MG63 (cell line): ENCODE results near the gene CPT1B. TPM values are rescaled to one million over a fixed set of nuclear protein-coding genes. Genes with fewer than 3 reads are reported as not detected.

ENCODE experiments used
- DNase-seq: peaks from one replicate; pipeline ENCODE4 v3.0.0-alpha.2; 2020
- H3K27me3 ChIP-seq: fragments of 250-450 bp; sonication (Bioruptor Pico); 2 replicates; pipeline ENCODE4 v1.5.1; 2020; ENCODE audit warnings: mild to moderate bottlenecking, moderate library complexity
- H3K36me3 ChIP-seq: fragments of 250-450 bp; sonication (Bioruptor Pico); 2 replicates; pipeline ENCODE4 v1.5.1; 2020; ENCODE audit warnings: mild to moderate bottlenecking, moderate library complexity
- H3K4me3 ChIP-seq: fragments of 250-450 bp; sonication (Bioruptor Pico); 2 replicates; pipeline ENCODE4 v1.5.1; 2020; ENCODE audit warnings: mild to moderate bottlenecking, moderate library complexity
- H3K9me3 ChIP-seq: fragments of 250-450 bp; sonication (Bioruptor Pico); 2 replicates; pipeline ENCODE4 v1.5.1; 2020; ENCODE audit warnings: mild to moderate bottlenecking, moderate library complexity
- total RNA-seq: library from RNA; depleted of rRNA; stranded (reverse); fragments of >200 nt; shearing (Covaris generic); gene quantifications from 2 replicates; pipeline ENCODE4 v1.2.3, GENCODE V29; 2014; ENCODE audit warnings: low replicate concordance

The CPT1B gene
- total RNA-seq, 1 experiment from 2014 or later: 4.4 TPM

DNA sequence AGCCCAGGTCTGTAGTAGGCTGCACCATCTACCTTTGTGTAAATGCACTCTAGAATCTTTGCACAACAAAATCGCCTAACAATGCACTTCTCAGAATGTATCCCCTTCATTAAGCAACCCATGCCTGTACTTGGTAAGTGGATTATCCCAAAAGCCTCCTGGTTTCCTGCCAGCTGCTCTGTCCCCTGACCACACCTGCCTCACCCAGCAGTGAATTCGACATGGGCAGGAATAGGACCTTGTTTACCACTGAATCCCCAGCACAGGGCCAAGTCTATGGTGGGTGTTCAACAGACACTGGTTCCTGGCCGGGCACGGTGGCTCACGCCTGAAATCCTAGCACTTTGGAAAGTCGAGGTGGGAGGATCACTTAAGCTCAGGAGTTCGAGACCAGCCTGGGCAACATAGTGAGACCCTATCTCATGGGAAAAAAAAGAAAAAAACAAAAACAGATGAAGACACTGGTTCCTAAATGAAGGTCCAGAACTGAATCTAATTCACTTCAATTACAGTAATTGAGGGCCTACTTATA is 10.4 kb downstream of the CPT1B start:
- no peak for DNase-seq
- Histone ChIP-seq H3K4me3 (no peak overlapping the region), H3K36me3 (no peaks in the 10 kb centered on the region), H3K9me3 (no peaks in the 10 kb centered on the region), H3K27me3 (no peaks in the 10 kb centered on the region)

DNA sequence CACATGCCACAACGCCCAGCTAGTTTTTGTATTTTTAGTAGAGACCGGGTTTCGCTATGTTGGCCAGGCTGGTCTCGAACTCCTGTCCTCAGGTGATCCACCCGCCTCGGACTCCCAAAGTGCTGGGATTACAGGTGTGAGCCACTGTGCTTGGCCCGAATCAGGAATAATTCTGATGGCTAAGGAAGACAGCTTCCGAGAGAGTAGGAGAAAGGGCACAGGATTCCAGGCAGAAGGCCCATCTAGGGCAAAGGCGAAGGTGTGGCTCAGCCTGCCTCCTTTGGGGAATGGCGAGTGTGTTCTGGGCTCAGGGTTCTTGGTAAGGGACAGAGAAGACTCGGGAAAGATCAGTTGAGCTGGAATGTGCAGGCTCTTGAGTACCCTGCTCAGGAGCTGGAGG is 13.9 kb downstream of the CPT1B start:
- Histone ChIP-seq H3K36me3 (no peaks in the 10 kb centered on the region), H3K4me3 (no peak overlapping the region), H3K27me3 (no peaks in the 10 kb centered on the region), H3K9me3 (no peaks in the 10 kb centered on the region)
- DNase-seq: no peak

- Histone ChIP-seq H3K9me3 (no peaks in the 10 kb centered on the region), H3K36me3 (no peaks in the 10 kb centered on the region)
These were observed 14.6 kb downstream of the CPT1B start for GRCh38 chr22:50563413-50564160.

GRCh38 chr22:50562523-50563412 is 15.5 kb downstream of the CPT1B start, which contains the start of gene SYCE3:
Gene SYCE3, minus strand, starts transcription at chr22:50562919. Its CDS starts 6,514 bp downstream, at chr22:50556405.
- peak within 1 kb of the TSS; percentile 59 for H3K4me3 ChIP-seq
- peak; percentile 91 for DNase-seq
- no peaks in the 10 kb centered on the region for H3K9me3 ChIP-seq

More at GRCh38 chr22:50563413-50564160, 14.6 kb downstream of the CPT1B start:
- Histone ChIP-seq H3K4me3 (peak overlapping the region; percentile 59), H3K27me3 (no peaks in the 10 kb centered on the region)
- no peak for DNase-seq

GRCh38 chr22:50561401-50562358 is 16.5 kb downstream of the CPT1B start:
- no peaks in the 10 kb centered on the region for H3K27me3 ChIP-seq
- H3K4me3 ChIP-seq: no peak overlapping the region
- no peaks in the 10 kb centered on the region for H3K36me3 ChIP-seq
- no peaks in the 10 kb centered on the region for H3K9me3 ChIP-seq
- no peak for DNase-seq

More at GRCh38 chr22:50562523-50563412, 15.5 kb downstream of the CPT1B start, which contains the start of gene SYCE3:
- H3K27me3 ChIP-seq: no peaks in the 10 kb centered on the region
- no peaks in the 10 kb centered on the region for H3K36me3 ChIP-seq

DNA sequence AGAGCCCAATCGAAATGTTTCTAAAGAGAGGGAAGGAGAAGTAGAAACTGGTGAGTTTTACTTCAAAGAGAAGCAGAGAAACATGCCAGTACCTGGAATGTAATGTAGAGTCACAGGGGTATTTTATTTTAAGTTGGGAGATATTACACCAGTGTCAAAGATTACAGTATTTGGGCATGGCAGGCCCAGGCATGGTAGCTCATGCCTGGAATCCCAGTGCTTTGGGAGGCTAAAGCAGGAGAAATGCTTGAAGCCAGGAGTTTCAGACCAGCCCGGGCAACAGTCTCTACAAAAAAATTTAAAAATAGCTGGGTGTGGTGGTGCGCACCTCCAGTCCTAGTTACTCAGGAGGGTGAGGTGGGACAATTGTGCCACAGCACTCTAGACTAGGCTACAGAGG is 18.2 kb downstream of the CPT1B start:
- Histone ChIP-seq H3K4me3 (no peak overlapping the region), H3K27me3 (no peaks in the 10 kb centered on the region), H3K36me3 (no peaks in the 10 kb centered on the region), H3K9me3 (no peaks in the 10 kb centered on the region)
- DNase-seq: no peak

- no peaks in the 10 kb centered on the region for H3K36me3 ChIP-seq
- DNase-seq: no peak
- no peaks in the 10 kb centered on the region for H3K27me3 ChIP-seq
- no peaks in the 10 kb centered on the region for H3K9me3 ChIP-seq
- H3K4me3 ChIP-seq: no peak overlapping the region
These were observed 21.5 kb downstream of the CPT1B start for GRCh38 chr22:50556703-50557102.

- Histone ChIP-seq H3K9me3 (no peaks in the 10 kb centered on the region), H3K36me3 (no peaks in the 10 kb centered on the region), H3K4me3 (no peak overlapping the region), H3K27me3 (no peaks in the 10 kb centered on the region)
- DNase-seq: no peak
These were observed 24.9 kb downstream of the CPT1B start for GRCh38 chr22:50553310-50553709.

- no peaks in the 10 kb centered on the region for H3K9me3 ChIP-seq
- H3K4me3 ChIP-seq: no peak overlapping the region
- no peaks in the 10 kb centered on the region for H3K36me3 ChIP-seq
- DNase-seq: no peak
- no peaks in the 10 kb centered on the region for H3K27me3 ChIP-seq
These were observed 27.0 kb downstream of the CPT1B start for GRCh38 chr22:50551160-50551752.

GRCh38 chr22:50550395-50550794 is 27.8 kb downstream of the CPT1B start:
- no peak for DNase-seq
- no peaks in the 10 kb centered on the region for H3K36me3 ChIP-seq
- H3K27me3 ChIP-seq: no peaks in the 10 kb centered on the region
- H3K4me3 ChIP-seq: no peak overlapping the region
- H3K9me3 ChIP-seq: no peaks in the 10 kb centered on the region

GRCh38 chr22:50548921-50549790 is 29.1 kb downstream of the CPT1B start:
- no peaks in the 10 kb centered on the region for H3K36me3 ChIP-seq
- no peak overlapping the region for H3K4me3 ChIP-seq
- DNase-seq: no peak
- H3K27me3 ChIP-seq: no peaks in the 10 kb centered on the region
- no peaks in the 10 kb centered on the region for H3K9me3 ChIP-seq

DNA sequence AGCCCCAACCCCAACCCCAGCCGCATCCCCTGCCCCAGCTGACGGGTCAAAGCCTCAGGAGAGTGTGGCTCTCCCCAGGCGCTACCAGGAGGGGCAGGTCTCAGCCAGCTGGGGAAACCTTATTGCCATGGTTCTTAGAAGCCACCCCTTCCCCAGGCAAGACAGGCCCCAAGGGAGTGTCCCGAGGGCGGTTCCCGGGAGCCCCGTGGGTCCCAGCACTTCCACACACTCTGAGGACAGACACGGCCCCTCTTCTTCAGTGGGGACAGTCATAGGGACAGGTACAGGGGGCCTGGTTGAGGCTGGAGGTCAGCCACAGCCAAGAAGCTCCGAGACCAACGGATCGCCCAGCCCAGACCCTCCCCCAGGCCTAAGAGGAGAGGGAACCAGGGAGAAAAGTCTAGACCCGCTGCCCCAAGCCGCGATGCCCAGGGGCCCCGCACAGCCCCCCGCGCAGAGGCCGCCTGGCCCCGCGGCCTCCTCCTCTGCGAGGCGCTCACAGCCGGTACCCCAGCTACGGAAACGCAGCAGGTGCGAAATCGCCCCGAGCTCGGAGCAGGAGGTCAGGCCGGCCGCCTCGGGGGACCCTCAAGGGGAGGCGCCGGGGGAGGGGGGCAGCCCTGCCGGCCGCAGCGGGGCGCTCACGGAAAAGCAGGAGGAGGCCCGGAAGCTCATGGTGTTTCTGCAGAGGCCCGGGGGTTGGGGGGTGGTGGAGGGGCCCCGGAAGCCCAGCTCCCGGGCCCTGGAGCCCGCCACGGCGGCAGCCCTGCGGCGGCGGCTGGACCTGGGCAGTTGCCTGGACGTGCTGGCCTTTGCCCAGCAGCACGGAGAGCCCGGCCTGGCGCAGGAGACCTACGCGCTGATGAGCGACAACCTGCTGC is 29.9 kb downstream of the CPT1B start:
- no peak for DNase-seq
- H3K4me3 ChIP-seq: no peak overlapping the region
- no peaks in the 10 kb centered on the region for H3K36me3 ChIP-seq
- H3K27me3 ChIP-seq: no peaks in the 10 kb centered on the region
- H3K9me3 ChIP-seq: no peaks in the 10 kb centered on the region

DNA sequence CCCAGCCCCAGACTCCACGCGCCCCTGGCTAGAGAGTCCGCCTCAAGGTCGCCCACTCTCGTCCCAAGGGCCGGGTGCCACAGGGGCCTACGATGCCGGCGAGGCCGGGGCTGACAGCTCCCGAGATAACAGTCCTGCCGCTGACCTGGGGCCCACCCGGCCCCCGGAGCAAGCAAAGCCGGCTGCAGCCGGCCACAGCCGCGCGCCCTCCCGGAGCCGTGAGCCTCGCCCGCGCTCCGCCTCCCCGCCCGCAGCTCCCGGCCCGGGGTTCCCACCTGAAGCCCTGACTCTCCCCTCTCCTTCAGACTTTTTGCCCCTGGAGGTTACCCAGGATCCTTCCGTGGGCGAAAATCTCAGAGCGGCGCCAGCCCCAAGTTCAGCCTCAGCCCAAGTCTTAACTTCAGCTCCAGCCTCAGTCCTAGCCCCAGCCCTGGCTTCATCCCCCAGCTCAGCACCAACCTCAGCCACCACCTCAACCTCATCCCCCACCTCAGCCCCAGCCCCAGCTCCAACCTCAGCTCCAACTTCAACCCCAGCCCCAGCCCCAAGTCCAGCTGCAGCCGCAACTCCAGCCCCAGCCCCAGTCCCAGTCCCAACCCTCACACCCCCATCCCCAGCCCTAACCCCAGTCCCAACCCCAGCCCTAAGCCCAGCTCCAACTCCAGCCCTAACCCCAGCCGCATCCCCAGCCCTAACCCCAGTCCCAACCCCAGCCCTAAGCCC is 30.8 kb downstream of the CPT1B start:
- Histone ChIP-seq H3K9me3 (no peaks in the 10 kb centered on the region), H3K27me3 (no peaks in the 10 kb centered on the region), H3K36me3 (no peaks in the 10 kb centered on the region), H3K4me3 (no peak overlapping the region)
- DNase-seq: no peak
